Ascending aorta (tissue), 2 donors: Measurements from ENCODE around the gene MARCHF10. TPM values are rescaled to one million over a fixed set of nuclear protein-coding genes. Genes with fewer than 3 reads are reported as not detected.

ENCODE experiments used
- DNase-seq, 2 donors: peaks; one replicate each; pipeline ENCODE4 v3.0.0-alpha.2; 2019; ENCODE audit warnings: low spot score in 2 of 2
- H3K27ac ChIP-seq, 2 donors: fragments of 200-600 bp; sonication (generic); one replicate each; pipeline ENCODE4 v1.5.1; 2016 to 2017; ENCODE audit warnings: mild to moderate bottlenecking in 1 of 2
- H3K27me3 ChIP-seq: fragments of 200-600 bp; sonication (generic); one replicate; pipeline ENCODE4 v1.5.1; 2017
- H3K36me3 ChIP-seq, 2 donors: fragments of 200-600 bp; sonication (generic); one replicate each; pipeline ENCODE4 v1.5.1; 2016
- H3K4me1 ChIP-seq, 2 donors: fragments of 200-600 bp; sonication (generic); one replicate each; pipeline ENCODE4 v1.5.1; 2016 to 2017; ENCODE audit warnings: mild to moderate bottlenecking in 1 of 2
- H3K4me3 ChIP-seq, 2 donors: fragments of 200-600 bp; sonication (generic); one replicate each; pipeline ENCODE4 v1.5.1; 2016 to 2017; ENCODE audit warnings: mild to moderate bottlenecking in 1 of 2
- H3K9me3 ChIP-seq, 2 donors: fragments of 200-600 bp; sonication (generic); one replicate each; pipeline ENCODE4 v1.5.1; 2016
- CTCF ChIP-seq, 3 experiments: fragments of 200-600 bp in 2 of 3; fragments of 450-650 bp in 1 of 3; sonication (generic) in 2 of 3; IDR thresholded peaks; one replicate each; pipeline ENCODE4 v1.5.1; 2016 to 2019; ENCODE audit warnings: antibody characterized with exemption in 3 of 3, mild to moderate bottlenecking in 1 of 3, moderate library complexity in 1 of 3
- intact Hi-C: fragments of 100-400 bp; cut with DNase I; formaldehyde crosslinking; loops from one replicate; pipeline ENCODE4 v1.15.1; 2023
- total RNA-seq: library from RNA; depleted of rRNA; stranded (reverse); fragments of >200 nt; gene quantifications from one replicate; pipeline ENCODE4 v1.1.0, GENCODE V29; 2016

Gene MARCHF10
- total RNA-seq, 1 donor from 2014 or later, result not detected

- TF ChIP-seq CTCF (IDR thresholded peaks at IDR 0.05), result no peak
- Histone ChIP-seq H3K36me3 (no peaks in the 10 kb centered on the region), H3K4me1 (peaks cover 4 to 6% of the 10 kb centered on the region in 2 donors), H3K9me3 (no peaks in the 10 kb centered on the region), H3K27me3 (no peaks in the 10 kb centered on the region), H3K27ac (no peak overlapping the region), H3K4me3 (no peak overlapping the region)
- intact Hi-C loops, result no loop called here
- no peak for DNase-seq
These were observed 15.2 kb upstream of the MARCHF10 start for GRCh38 chr17:62823111-62823893.

- no peak overlapping the region for H3K27ac ChIP-seq
- H3K36me3 ChIP-seq, result no peaks in the 10 kb centered on the region
- no peaks in the 10 kb centered on the region for H3K9me3 ChIP-seq
- TF ChIP-seq CTCF (IDR thresholded peaks at IDR 0.05), result no peak
- DNase-seq, result no peak
- H3K4me3 ChIP-seq, result no peak overlapping the region
- no peaks in the 10 kb centered on the region for H3K27me3 ChIP-seq
- intact Hi-C loops, result no loop called here
- peaks cover 4 to 6% of the 10 kb centered on the region in 2 donors for H3K4me1 ChIP-seq
These were observed 14.2 kb upstream of the MARCHF10 start for GRCh38 chr17:62822080-62822904.

GRCh38 chr17:62821189-62822079 is 13.3 kb upstream of the MARCHF10 start:
- DNase-seq, result no peak
- Histone ChIP-seq H3K27me3 (no peaks in the 10 kb centered on the region), H3K27ac (no peak overlapping the region), H3K9me3 (no peaks in the 10 kb centered on the region), H3K4me1 (peaks cover 4 to 6% of the 10 kb centered on the region in 2 donors), H3K4me3 (no peak overlapping the region), H3K36me3 (no peaks in the 10 kb centered on the region)
- TF ChIP-seq CTCF (IDR thresholded peaks at IDR 0.05), result no peak
- intact Hi-C loops, result no loop called here

- no peaks in the 10 kb centered on the region for H3K9me3 ChIP-seq
- no peak for TF ChIP-seq CTCF (IDR thresholded peaks at IDR 0.05)
- intact Hi-C loops, result loop anchor here (1.0 to 5.0 kb wide), 2 partner anchors 37 to 40 kb away; no protein-coding TSS in a partner anchor
- peaks cover 4 to 6% of the 10 kb centered on the region in 2 donors for H3K4me1 ChIP-seq
- H3K27me3 ChIP-seq, result no peaks in the 10 kb centered on the region
- H3K27ac ChIP-seq, result peak overlapping the region; percentile 58 to 66
- DNase-seq, result peak; percentile 56 to 92
- H3K4me3 ChIP-seq, result peak overlapping the region in 1 of 2 donors; percentile 30
- no peaks in the 10 kb centered on the region for H3K36me3 ChIP-seq
These were observed 11.6 kb upstream of the MARCHF10 start for GRCh38 chr17:62819511-62820221.
